Measurements from ENCODE around the gene ABCD3.
"Not testable (repeated sequence)": the region's sequence is repeated elsewhere in the genome, so short reads cannot be mapped to it uniquely, and the experiment has no call there.

Gene ABCD3

GRCh38 chr1:94560333-94560732 is 142.1 kb downstream of the ABCD3 start:
- POLR2A ChIA-PET: no interaction called here
- no peak for DNase-seq (ENCODE audit: extremely low spot score)
- no peak for TF ChIP-seq CTCF (IDR thresholded peaks at IDR 0.05; ENCODE audit: control extremely low read depth, extremely low read depth, low read depth, missing control alignments)
- CTCF ChIA-PET: interaction anchor here (1.5 to 1.6 kb wide), 2 partner anchors 24 to 38 kb away, joined by 4 read pairs; no protein-coding TSS in a partner anchor

- no peak for DNase-seq (ENCODE audit: extremely low spot score)
- ChIA-PET POLR2A (no interaction called here), CTCF (no interaction called here)
- no peak for TF ChIP-seq CTCF (IDR thresholded peaks at IDR 0.05; ENCODE audit: control extremely low read depth, extremely low read depth, low read depth, missing control alignments)
Observed at GRCh38 chr1:94562519-94563260, 144.5 kb downstream of the ABCD3 start.

- no peak for DNase-seq (ENCODE audit: extremely low spot score)
- TF ChIP-seq CTCF (IDR thresholded peaks at IDR 0.05; ENCODE audit: control extremely low read depth, extremely low read depth, low read depth, missing control alignments): no peak
- POLR2A ChIA-PET: no interaction called here
- CTCF ChIA-PET: no interaction called here
Observed at GRCh38 chr1:94565901-94566300, 147.7 kb downstream of the ABCD3 start.

GRCh38 chr1:94566436-94566835 is 148.2 kb downstream of the ABCD3 start:
- CTCF ChIA-PET; POLR2A ChIA-PET; DNase-seq (ENCODE audit: extremely low spot score): not testable (repeated sequence)

- CTCF ChIA-PET; POLR2A ChIA-PET; DNase-seq (ENCODE audit: extremely low spot score): not testable (repeated sequence)
Observed at GRCh38 chr1:94567975-94568607, 149.9 kb downstream of the ABCD3 start.
